HCT116 (cell line): Measurements from ENCODE around the gene YWHAG. TPM values are rescaled to one million over a fixed set of nuclear protein-coding genes. Genes with fewer than 3 reads are reported as not detected.

ENCODE experiments used
- ATAC-seq: fragments of 200-7000 bp; cut with Tn5 transposase; 2 replicates; pipeline ENCODE4 v1.9.1; 2020; ENCODE audit warnings: mild to moderate bottlenecking, moderate library complexity
- BruUV-seq: library from RNA; stranded (reverse); fragments of 400-500 nt; replicated peaks from 2 replicates; lab custom pipeline; 2021; lab: Mats Ljungman, UMichigan
- CTCF ChIA-PET: fragments of 300-600 bp; sonication (Branson Sonifier 250); formaldehyde crosslinking; loops from one replicate; lab custom pipeline; 2021; ENCODE audit warnings: antibody characterized with exemption; lab: Charles Lee
- POLR2A ChIA-PET: fragments of 300-600, 350-600 bp; sonication (Branson Sonifier 250); formaldehyde crosslinking; loops from one replicate; lab custom pipeline; 2021; ENCODE audit warnings: antibody characterized with exemption; lab: Charles Lee
- RAD21 ChIA-PET, 2 experiments: fragments of 300-600 bp; sonication (Branson Sonifier 250); formaldehyde crosslinking; loops; one replicate each; lab custom pipeline; 2023; ENCODE audit warnings: low total read pairs in 2 of 2; ENCODE audit not compliant: uncharacterized antibody in 2 of 2, unreplicated experiment in 2 of 2, low non-redundant PET in 1 of 2; lab: Charles Lee
- DNase-seq: peaks from one replicate; pipeline ENCODE4 v3.0.0-alpha.2; 2010; ENCODE audit warnings: low read depth, low spot score
- H2AFZ ChIP-seq: fragments of 200-600 bp; shearing (Covaris generic), sonication (generic); 2 replicates; pipeline ENCODE4 v1.6.1; 2017; ENCODE audit warnings: low read depth, mixed run types, mixed read lengths, antibody characterized with exemption, low read length; ENCODE audit not compliant: poor library complexity, severe bottlenecking
- H3K27ac ChIP-seq: 2 replicates; pipeline ENCODE4 v1.5.1; 2012; ENCODE audit warnings: low read depth, low read length
- H3K27me3 ChIP-seq: fragments of 200-600 bp; sonication (generic); 2 replicates; pipeline ENCODE4 v1.6.1; 2016; ENCODE audit warnings: mixed run types, low read length, mixed read lengths; ENCODE audit not compliant: insufficient read depth
- H3K36me3 ChIP-seq, 2 experiments: fragments of 200-500 bp in 1 of 2; fragments of 200-600 bp in 1 of 2; sonication (Bioruptor generic) in 1 of 2; sonication (generic) in 1 of 2; 2 replicates each; pipeline versions ENCODE4 v1.5.1 to v1.6.1; 2014 to 2016; ENCODE audit warnings: low read length in 2 of 2, inconsistent platforms in 1 of 2, mixed read lengths in 1 of 2, mixed run types in 1 of 2; ENCODE audit not compliant: insufficient read depth in 2 of 2, control insufficient read depth in 1 of 2
- H3K4me1 ChIP-seq, 2 experiments: fragments of 200-600 bp in 1 of 2; sonication (generic) in 1 of 2; 2 replicates each; pipeline versions ENCODE4 v1.5.1 to v1.6.1; 2012 to 2017; ENCODE audit warnings: low read length in 2 of 2, inconsistent platforms in 1 of 2, mild to moderate bottlenecking in 1 of 2, mixed read lengths in 1 of 2, mixed run types in 1 of 2, moderate library complexity in 1 of 2; ENCODE audit not compliant: insufficient read depth in 2 of 2, control insufficient read depth in 1 of 2
- H3K4me2 ChIP-seq: fragments of 200-600 bp; sonication (generic); 2 replicates; pipeline ENCODE4 v1.6.1; 2017; ENCODE audit warnings: mixed run types, low read length, mixed read lengths
- H3K4me3 ChIP-seq, 2 experiments: fragments of 200-600 bp in 1 of 2; sonication (generic) in 1 of 2; replicated peaks in 1 of 2; 2 replicates each; pipeline ENCODE4 v1.5.1; 2011 to 2016; ENCODE audit warnings: low read length in 2 of 2, control low read depth in 1 of 2, low read depth in 1 of 2, mild to moderate bottlenecking in 1 of 2, mixed read lengths in 1 of 2, mixed run types in 1 of 2
- H3K79me2 ChIP-seq: fragments of 200-600 bp; sonication (generic); 2 replicates; pipeline ENCODE4 v1.6.1; 2017; ENCODE audit warnings: mild to moderate bottlenecking, mixed run types, low read length, moderate library complexity, mixed read lengths; ENCODE audit not compliant: insufficient read depth
- H3K9ac ChIP-seq: fragments of 200-600 bp; sonication (generic); 2 replicates; pipeline ENCODE4 v1.6.1; 2016; ENCODE audit warnings: low read length, mixed read lengths
- H3K9me2 ChIP-seq: fragments of 200-600 bp; sonication (generic), shearing (Covaris generic); 2 replicates; pipeline ENCODE4 v1.6.1; 2017; ENCODE audit warnings: mixed run types, mild to moderate bottlenecking, moderate library complexity; ENCODE audit not compliant: insufficient read depth
- H3K9me3 ChIP-seq, 2 experiments: fragments of 200-500 bp in 1 of 2; fragments of 200-600 bp in 1 of 2; sonication (Bioruptor generic) in 1 of 2; sonication (generic) in 1 of 2; 2 replicates each; pipeline ENCODE4 v1.6.1; 2014 to 2017; ENCODE audit warnings: low read length in 2 of 2, mixed read lengths in 2 of 2, inconsistent platforms in 1 of 2, low read depth in 1 of 2, mild to moderate bottlenecking in 1 of 2, mixed run types in 1 of 2, moderate library complexity in 1 of 2; ENCODE audit not compliant: control insufficient read depth in 1 of 2, insufficient read depth in 1 of 2
- H4K20me1 ChIP-seq: fragments of 200-600 bp; sonication (generic), shearing (Covaris generic); 2 replicates; pipeline ENCODE4 v1.6.1; 2017; ENCODE audit warnings: mixed run types, mild to moderate bottlenecking, moderate library complexity; ENCODE audit not compliant: insufficient read depth
- CBX3 ChIP-seq: IDR thresholded peaks from 2 replicates; pipeline ENCODE4 v1.6.1; 2012; ENCODE audit warnings: low read depth
- CEBPB ChIP-seq: IDR thresholded peaks from 2 replicates; pipeline ENCODE4 v1.6.1; 2012; ENCODE audit warnings: low read depth
- CTCF ChIP-seq, 3 experiments: fragments of 200-600 bp in 1 of 3; sonication (generic) in 1 of 3; IDR thresholded peaks in 2 of 3; conservative IDR thresholded peaks in 1 of 3; 2 replicates each; pipeline ENCODE4 v1.5.1; 2012 to 2017; ENCODE audit warnings: low read depth in 2 of 3, low read length in 2 of 3, antibody characterized with exemption in 1 of 3, borderline replicate concordance in 1 of 3, control low read depth in 1 of 3, mild to moderate bottlenecking in 1 of 3, mixed read lengths in 1 of 3, mixed run types in 1 of 3, moderate library complexity in 1 of 3; ENCODE audit not compliant: insufficient read depth in 1 of 3
- EZH2 ChIP-seq: fragments of 200-600 bp; sonication (generic); IDR thresholded peaks from 2 replicates; pipeline ENCODE4 v1.6.1; 2017; ENCODE audit warnings: antibody characterized with exemption, mixed run types
- EZH2phosphoT487 ChIP-seq: fragments of 200-600 bp; IDR thresholded peaks from 2 replicates; pipeline ENCODE4 v1.6.1; 2018; ENCODE audit warnings: antibody characterized with exemption, borderline replicate concordance
- FOSL1 ChIP-seq: IDR thresholded peaks from 2 replicates; pipeline ENCODE4 v1.6.1; 2012; ENCODE audit warnings: low read depth
- JUND ChIP-seq: IDR thresholded peaks from 2 replicates; pipeline ENCODE4 v1.6.1; 2012
- MAX ChIP-seq: IDR thresholded peaks from 2 replicates; pipeline ENCODE4 v1.6.1; 2012
- POLR2A ChIP-seq: IDR thresholded peaks from 2 replicates; pipeline ENCODE4 v1.7.0; 2011; ENCODE audit warnings: borderline replicate concordance; ENCODE audit not compliant: insufficient read depth, insufficient read length; ENCODE audit errors: extremely low read depth
- POLR2AphosphoS5 ChIP-seq: IDR thresholded peaks from 2 replicates; pipeline ENCODE4 v1.6.1; 2011; ENCODE audit warnings: mild to moderate bottlenecking, low read depth, low read length, moderate library complexity
- RAD21 ChIP-seq: IDR thresholded peaks from 2 replicates; pipeline ENCODE4 v1.6.1; 2012; ENCODE audit warnings: low read depth, mild to moderate bottlenecking
- REST ChIP-seq: IDR thresholded peaks from 2 replicates; pipeline ENCODE4 v1.6.1; 2012; ENCODE audit warnings: low read depth
- SIN3A ChIP-seq: IDR thresholded peaks from 2 replicates; pipeline ENCODE4 v1.6.1; 2012; ENCODE audit warnings: low read depth
- SP1 ChIP-seq: IDR thresholded peaks from 2 replicates; pipeline ENCODE4 v1.6.1; 2012; ENCODE audit warnings: low read depth
- SRF ChIP-seq: IDR thresholded peaks from 2 replicates; pipeline ENCODE4 v1.6.1; 2012; ENCODE audit warnings: low read depth
- TCF7L2 ChIP-seq: IDR thresholded peaks from 2 replicates; pipeline ENCODE4 v1.7.0; 2011; ENCODE audit warnings: borderline replicate concordance, inconsistent platforms; ENCODE audit not compliant: insufficient read depth, insufficient read length; ENCODE audit errors: extremely low read depth
- YY1 ChIP-seq: IDR thresholded peaks from 2 replicates; pipeline ENCODE4 v1.6.1; 2011; ENCODE audit warnings: low read length, low read depth, moderate library complexity, mild to moderate bottlenecking; ENCODE audit not compliant: insufficient replicate concordance; ENCODE audit errors: extremely low read depth
- ZBTB33 ChIP-seq: IDR thresholded peaks from 2 replicates; pipeline ENCODE4 v1.6.1; 2011; ENCODE audit warnings: mild to moderate bottlenecking, low read length, moderate library complexity; ENCODE audit not compliant: insufficient replicate concordance; ENCODE audit errors: extremely low read depth
- ZFX ChIP-seq: fragments of 450-650 bp; IDR thresholded peaks from 2 replicates; pipeline ENCODE4 v1.6.1; 2017
- ZNF274 ChIP-seq: fragments of 200-500 bp; sonication (Bioruptor generic); IDR thresholded peaks from 2 replicates; pipeline ENCODE4 v1.6.1; 2014; ENCODE audit warnings: mild to moderate bottlenecking, low read depth, low read length, inconsistent platforms
- intact Hi-C: fragments of 100-400 bp; cut with micrococcal nuclease; formaldehyde crosslinking; loops from 2 replicates; pipeline ENCODE4 v1.10.0; 2022
- total RNA-seq: library from RNA; stranded (reverse); gene quantifications from one replicate; pipeline ENCODE4 v1.2.1, GENCODE V29; 2021; ENCODE audit not compliant: unreplicated experiment

Gene YWHAG
- total RNA-seq, 1 experiment from 2014 or later = 170 TPM

- TF ChIP-seq REST (no peak), SIN3A (no peak), EZH2phosphoT487 (no peak), ZBTB33 (no peak), CTCF (IDR thresholded peaks at IDR 0.05 in 2 of 3, conservative IDR thresholded peaks at IDR 0.05 in 1 of 3; ENCODE audit: borderline replicate concordance in 1 of 3, insufficient read depth in 1 of 3, low read depth in 2 of 3, low read length in 2 of 3) (no peak), EZH2 (no peak), POLR2AphosphoS5 (no peak), SRF (no peak), POLR2A (no peak), SP1 (no peak), CBX3 (no peak), RAD21 (no peak), ZFX (no peak), FOSL1 (no peak), MAX (no peak), JUND (no peak), CEBPB (no peak), YY1 (no peak), TCF7L2 (no peak), ZNF274 (no peak)
- Histone ChIP-seq H3K27ac (peak overlapping the region; percentile 22; the same call in 1 of the 2 replicates), H4K20me1 (no peaks in the 10 kb centered on the region), H3K4me2 (peak overlapping the region; percentile 98), H3K4me3 (peak overlapping the region; percentile 58 to 72), H3K9me2 (no peaks in the 10 kb centered on the region), H3K27me3 (no peaks in the 10 kb centered on the region), H3K9me3 (no peaks in the 10 kb centered on the region), H2AFZ (no peak overlapping the region), H3K79me2 (peaks cover 5% of the 10 kb centered on the region; the same call in 1 of the 2 replicates), H3K9ac (peak overlapping the region; percentile 70), H3K36me3 (peaks cover 8 to 10% of the 10 kb centered on the region in 2 experiments; a peak in 3 of 4 replicates), H3K4me1 (peaks cover 10 to 21% of the 10 kb centered on the region in 2 experiments)
- CTCF ChIA-PET = interaction anchor here (0.9 to 2.5 kb wide), 4 partner anchors 9 to 32 kb away, joined by 3 to 9 read pairs (median 6); no protein-coding TSS in a partner anchor
- intact Hi-C loops = no loop called here
- DNase-seq (no peak), ATAC-seq (peak; percentile 13)
- POLR2A ChIA-PET = interaction anchor here (0.5 to 1.5 kb wide), 4 partner anchors 9 to 77 kb away, joined by 3 to 5 read pairs (median 4); no protein-coding TSS in a partner anchor
- no TSS peak for BruUV-seq
- RAD21 ChIA-PET = no interaction called here
Measured at GRCh38 chr7:76281706-76282343, 77.0 kb downstream of the YWHAG start.
